AG04450 (cell line): ENCODE results near the gene MAN1C1. TPM values are rescaled to one million over a fixed set of nuclear protein-coding genes. Genes with fewer than 3 reads are reported as not detected.

ENCODE experiments used
- CTCF ChIA-PET: fragments of 300-600, 350-600 bp; formaldehyde crosslinking; extraction: SDS; loops from one replicate; lab custom pipeline; 2022; ENCODE audit warnings: antibody characterized with exemption, inconsistent platforms; lab: Charles Lee
- POLR2A ChIA-PET: fragments of 350-600 bp; formaldehyde crosslinking; extraction: SDS; loops from one replicate; lab custom pipeline; 2021; ENCODE audit warnings: antibody characterized with exemption, inconsistent platforms; lab: Yijun Ruan, JAX
- DNase-seq: peaks from one replicate; pipeline ENCODE4 v3.0.0-alpha.2; 2011; ENCODE audit warnings: low read depth, low spot score
- H3K27ac ChIP-seq: one replicate; pipeline ENCODE4 v1.5.1; 2012; ENCODE audit warnings: low read depth, low read length, control low read depth
- H3K27me3 ChIP-seq: one replicate; pipeline ENCODE4 v1.6.0; 2012; ENCODE audit warnings: low read length; ENCODE audit not compliant: control insufficient read depth, insufficient read depth
- H3K4me3 ChIP-seq: 2 replicates; pipeline ENCODE4 v1.5.1; 2011; ENCODE audit warnings: mild to moderate bottlenecking, low read depth, low read length, control low read depth
- H3K9me3 ChIP-seq: 2 replicates; pipeline ENCODE4 v1.5.1; 2012; ENCODE audit warnings: low read length; ENCODE audit not compliant: control insufficient read depth, insufficient read depth
- polyA minus RNA-seq: library from RNA; depleted of rRNA, polyadenylated mRNA; stranded (reverse); fragments of >200 nt; gene quantifications from 2 replicates; pipeline ENCODE4 v1.2.3, GENCODE V29; 2011; rRNA and poly(A)+ RNA removed
- polyA plus RNA-seq: library from polyadenylated mRNA; depleted of rRNA; stranded (reverse); fragments of >200 nt; gene quantifications from 2 replicates; pipeline ENCODE4 v1.2.3, GENCODE V29; 2011; rRNA removed
- TF ChIP-seq, protein P1 (sequence below): IDR thresholded peaks from 2 replicates; pipeline ENCODE4 v1.5.1; 2011; ENCODE audit warnings: low read depth, low read length, control low read depth, inconsistent platforms

Gene MAN1C1
- 16.9 TPM in 2 replicates for polyA plus RNA-seq
- polyA minus RNA-seq: 12.7 and 17.1 TPM in 2 replicates

DNA sequence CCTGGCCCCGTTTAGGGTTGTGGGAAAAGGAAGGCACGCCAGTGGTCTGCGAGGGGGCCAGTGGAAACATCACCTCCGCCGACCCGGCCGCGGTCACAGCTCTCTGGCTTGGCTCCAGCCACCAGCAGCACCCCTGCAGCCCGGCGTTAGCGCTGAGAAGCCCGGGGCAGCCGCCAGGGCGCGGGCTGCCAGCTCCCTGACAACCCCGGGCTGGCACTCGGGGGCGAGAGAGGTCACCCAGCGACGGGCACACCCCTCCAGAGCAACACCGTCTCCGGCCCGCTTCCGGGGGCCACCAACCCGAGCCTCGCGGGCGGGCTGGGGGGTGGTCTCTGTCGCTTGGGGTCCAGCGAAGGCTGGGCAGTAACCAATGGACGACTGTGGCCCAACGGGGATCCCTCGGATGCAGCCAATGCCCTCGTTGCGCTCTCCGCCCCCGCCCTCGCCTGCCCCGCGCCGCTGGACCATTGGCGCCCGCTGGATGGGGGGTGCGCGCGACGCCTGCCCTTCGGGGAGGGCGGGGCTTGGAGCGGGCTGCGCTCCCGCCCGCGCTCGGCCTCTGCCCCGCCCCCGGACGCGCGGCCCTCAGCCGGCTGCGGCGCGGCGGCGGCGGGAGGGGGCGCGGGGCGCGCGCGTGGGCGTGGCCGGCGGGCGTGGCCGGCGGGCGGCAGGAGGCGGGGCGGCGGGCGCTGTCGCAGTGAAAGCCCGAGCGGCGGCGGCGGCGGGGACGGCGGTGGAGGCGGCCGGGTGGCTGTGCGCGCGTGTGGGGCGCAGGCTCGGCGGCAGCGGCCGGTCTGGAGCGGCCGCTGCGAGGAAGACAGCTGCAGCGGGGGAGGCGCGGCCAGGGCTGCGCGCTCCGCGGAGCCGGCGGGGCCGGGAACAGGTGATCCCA lies at the start of gene MAN1C1:
Gene MAN1C1, plus strand, starts transcription at position 697 of the 892 bp plus-strand sequence. CDS start 1,007 bp downstream, outside the sequence.
- no peaks in the 10 kb centered on the region; the same call in 1 of the 2 replicates for H3K9me3 ChIP-seq
- ChIA-PET POLR2A (interaction anchor here (0.7 kb wide), 1 partner anchor 19 kb away, joined by 3 read pairs; no protein-coding TSS in a partner anchor), CTCF (interaction anchor here (0.6 to 1.6 kb wide), 4 partner anchors 179 to 194 kb away, joined by 3 read pairs; no protein-coding TSS in a partner anchor)
- H3K27me3 ChIP-seq: peaks cover 36% of the 10 kb centered on the region
- DNase-seq: peak; percentile 46
- H3K27ac ChIP-seq: no peak within 1 kb of the TSS
- peak within 1 kb of the TSS; percentile 62 for H3K4me3 ChIP-seq
- TF ChIP-seq, protein P1, sequence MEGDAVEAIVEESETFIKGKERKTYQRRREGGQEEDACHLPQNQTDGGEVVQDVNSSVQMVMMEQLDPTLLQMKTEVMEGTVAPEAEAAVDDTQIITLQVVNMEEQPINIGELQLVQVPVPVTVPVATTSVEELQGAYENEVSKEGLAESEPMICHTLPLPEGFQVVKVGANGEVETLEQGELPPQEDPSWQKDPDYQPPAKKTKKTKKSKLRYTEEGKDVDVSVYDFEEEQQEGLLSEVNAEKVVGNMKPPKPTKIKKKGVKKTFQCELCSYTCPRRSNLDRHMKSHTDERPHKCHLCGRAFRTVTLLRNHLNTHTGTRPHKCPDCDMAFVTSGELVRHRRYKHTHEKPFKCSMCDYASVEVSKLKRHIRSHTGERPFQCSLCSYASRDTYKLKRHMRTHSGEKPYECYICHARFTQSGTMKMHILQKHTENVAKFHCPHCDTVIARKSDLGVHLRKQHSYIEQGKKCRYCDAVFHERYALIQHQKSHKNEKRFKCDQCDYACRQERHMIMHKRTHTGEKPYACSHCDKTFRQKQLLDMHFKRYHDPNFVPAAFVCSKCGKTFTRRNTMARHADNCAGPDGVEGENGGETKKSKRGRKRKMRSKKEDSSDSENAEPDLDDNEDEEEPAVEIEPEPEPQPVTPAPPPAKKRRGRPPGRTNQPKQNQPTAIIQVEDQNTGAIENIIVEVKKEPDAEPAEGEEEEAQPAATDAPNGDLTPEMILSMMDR: peak; percentile 53

- TF ChIP-seq, protein P1: no peak
- CTCF ChIA-PET: interaction anchor here (1.0 to 1.4 kb wide), 2 partner anchors 19 to 41 kb away, joined by 3 read pairs; no protein-coding TSS in a partner anchor
- POLR2A ChIA-PET: interaction anchor here (0.6 to 1.4 kb wide), 2 partner anchors 46 to 320 kb away, joined by 4 read pairs; partner anchors contain the start of gene RSRP1
- no peak for DNase-seq
- Histone ChIP-seq H3K4me3 (no peak overlapping the region), H3K9me3 (no peaks in the 10 kb centered on the region; the same call in 1 of the 2 replicates), H3K27ac (peak overlapping the region; percentile 94), H3K27me3 (no peaks in the 10 kb centered on the region)
Observed at GRCh38 chr1:25567710-25568089, 48.9 kb upstream of the MAN1C1 start.

DNA sequence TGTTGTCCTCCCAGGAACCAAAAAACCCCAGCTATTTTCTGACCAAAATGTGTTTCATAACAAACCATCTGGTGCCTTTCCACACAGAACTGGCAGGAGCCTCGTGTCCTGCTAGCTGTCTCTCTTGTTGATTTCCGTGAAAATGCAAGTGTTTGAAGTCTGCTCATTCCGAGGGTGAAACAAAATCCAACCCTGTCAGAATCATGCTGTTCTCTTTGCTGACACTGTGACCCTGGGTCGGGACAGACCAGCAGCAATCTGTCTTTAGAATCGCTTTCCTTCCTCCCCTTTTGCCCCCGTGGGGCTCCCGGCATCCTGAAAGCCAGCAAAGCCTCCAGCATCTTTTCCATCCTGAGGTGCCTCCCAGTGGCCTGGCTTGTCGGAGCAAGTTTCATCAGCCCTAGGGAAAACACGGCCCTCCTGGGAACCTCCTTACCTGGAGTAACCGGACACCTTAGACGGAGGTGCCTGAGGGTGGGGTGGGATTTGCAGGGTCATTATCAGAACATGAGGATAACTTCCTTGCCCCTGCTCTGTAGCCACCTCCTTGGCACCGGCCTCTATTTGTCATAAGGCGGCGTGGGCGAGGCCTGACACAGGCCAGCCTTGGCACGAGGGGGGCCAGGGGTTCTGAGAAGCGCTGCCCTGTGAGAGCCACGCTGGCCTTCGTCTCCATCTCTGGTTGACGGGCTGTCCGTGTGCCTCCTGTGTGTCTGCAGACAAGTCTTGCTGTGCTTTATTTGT lies 48.3 kb upstream of the MAN1C1 start:
- ChIA-PET POLR2A (interaction anchor here (0.6 to 1.4 kb wide), 2 partner anchors 47 to 321 kb away, joined by 4 read pairs; partner anchors contain the start of gene RSRP1), CTCF (no interaction called here)
- H3K9me3 ChIP-seq: no peaks in the 10 kb centered on the region; the same call in 1 of the 2 replicates
- H3K4me3 ChIP-seq: no peak overlapping the region
- DNase-seq: no peak
- peak overlapping the region; percentile 94 for H3K27ac ChIP-seq
- TF ChIP-seq, protein P1: peak; percentile 26; the same call in 1 of the 2 replicates
- H3K27me3 ChIP-seq: no peaks in the 10 kb centered on the region

DNA sequence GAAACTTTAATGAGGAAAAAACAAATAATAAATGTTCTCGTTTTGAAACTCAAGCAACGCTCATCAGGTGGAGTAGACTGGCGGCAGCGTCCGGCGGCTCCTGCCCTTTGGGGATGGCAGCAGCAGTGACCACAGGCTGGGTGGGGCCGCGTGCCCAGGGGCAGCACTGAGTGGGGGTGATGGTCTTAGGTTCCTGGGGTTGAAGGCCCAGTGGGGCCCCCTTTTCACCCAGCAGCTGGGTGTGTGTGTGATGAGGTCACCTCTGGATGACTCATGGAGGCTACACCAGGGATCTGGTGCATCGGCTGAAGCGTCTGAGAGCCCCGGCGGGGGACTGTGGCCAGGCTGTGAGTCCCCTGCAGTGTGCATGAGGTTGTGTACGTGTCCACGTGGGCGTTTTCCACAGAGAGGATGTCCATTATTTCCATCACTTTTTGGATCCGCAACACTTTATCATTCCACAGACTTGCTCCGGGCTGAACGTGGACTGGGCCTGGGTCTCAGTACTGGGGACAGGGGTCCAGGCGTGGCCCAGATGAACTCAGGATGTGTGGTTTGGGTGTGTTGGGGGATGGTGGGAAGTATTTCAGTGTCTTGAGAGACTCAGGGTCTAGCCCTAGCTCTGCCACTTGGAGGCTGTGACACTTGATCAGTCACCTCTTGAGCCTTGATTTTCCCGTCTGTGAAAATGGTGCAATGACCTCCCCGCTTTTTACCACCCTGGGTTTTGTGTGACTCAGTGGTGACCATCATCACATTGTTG lies 47.6 kb upstream of the MAN1C1 start:
- Histone ChIP-seq H3K27ac (peak overlapping the region; percentile 94), H3K4me3 (no peak overlapping the region), H3K9me3 (no peaks in the 10 kb centered on the region; the same call in 1 of the 2 replicates), H3K27me3 (no peaks in the 10 kb centered on the region)
- ChIA-PET CTCF (interaction anchor here (1.0 kb wide), 1 partner anchor 429 kb away, joined by 5 read pairs; the partner anchor contains the start of gene PAFAH2), POLR2A (no interaction called here)
- DNase-seq: peak; percentile 33
- TF ChIP-seq, protein P1: no peak
